ENCODE measurements around the gene ERG.

Gene ERG

DNA sequence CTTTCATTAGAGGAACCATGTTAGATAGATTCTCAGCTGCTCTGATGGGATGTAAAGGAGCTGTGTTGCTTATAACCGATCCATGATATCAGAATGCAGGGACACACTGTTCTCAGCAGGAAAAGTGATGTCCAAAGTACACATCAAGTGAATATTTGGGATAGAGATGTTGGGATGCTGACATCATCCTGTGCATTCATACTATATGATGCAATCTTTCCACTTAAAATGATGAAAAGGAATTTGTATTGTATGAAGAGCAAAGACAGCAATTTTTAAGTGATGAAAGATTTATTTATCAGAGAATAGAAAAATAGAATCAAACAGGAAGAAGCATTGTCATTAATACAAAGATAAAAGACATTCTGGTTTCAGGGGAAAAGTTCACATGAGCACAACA, 110.1 kb downstream of the ERG start:
- DNase-seq: no peak

DNA sequence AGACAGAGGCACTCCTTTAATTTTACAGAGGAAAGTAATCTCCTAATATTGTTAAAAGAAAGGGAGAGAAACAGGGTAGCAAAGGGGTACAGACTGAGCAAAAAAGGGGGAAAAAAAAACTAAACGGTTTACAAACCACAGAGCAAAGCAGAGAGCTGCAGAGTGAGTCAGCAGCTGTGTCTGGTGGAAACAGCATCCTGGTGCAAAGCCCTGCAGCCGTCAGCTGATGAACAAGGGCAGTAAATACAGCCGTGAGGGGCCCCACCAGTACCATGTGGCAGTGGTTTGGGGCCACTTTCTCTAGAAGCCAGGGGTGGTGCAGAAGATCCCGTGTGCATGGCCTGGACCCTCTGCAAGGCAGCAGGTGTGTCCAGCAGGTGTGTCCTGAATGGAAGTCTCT, 111.3 kb downstream of the ERG start:
- peak; percentile 44 for DNase-seq

DNA sequence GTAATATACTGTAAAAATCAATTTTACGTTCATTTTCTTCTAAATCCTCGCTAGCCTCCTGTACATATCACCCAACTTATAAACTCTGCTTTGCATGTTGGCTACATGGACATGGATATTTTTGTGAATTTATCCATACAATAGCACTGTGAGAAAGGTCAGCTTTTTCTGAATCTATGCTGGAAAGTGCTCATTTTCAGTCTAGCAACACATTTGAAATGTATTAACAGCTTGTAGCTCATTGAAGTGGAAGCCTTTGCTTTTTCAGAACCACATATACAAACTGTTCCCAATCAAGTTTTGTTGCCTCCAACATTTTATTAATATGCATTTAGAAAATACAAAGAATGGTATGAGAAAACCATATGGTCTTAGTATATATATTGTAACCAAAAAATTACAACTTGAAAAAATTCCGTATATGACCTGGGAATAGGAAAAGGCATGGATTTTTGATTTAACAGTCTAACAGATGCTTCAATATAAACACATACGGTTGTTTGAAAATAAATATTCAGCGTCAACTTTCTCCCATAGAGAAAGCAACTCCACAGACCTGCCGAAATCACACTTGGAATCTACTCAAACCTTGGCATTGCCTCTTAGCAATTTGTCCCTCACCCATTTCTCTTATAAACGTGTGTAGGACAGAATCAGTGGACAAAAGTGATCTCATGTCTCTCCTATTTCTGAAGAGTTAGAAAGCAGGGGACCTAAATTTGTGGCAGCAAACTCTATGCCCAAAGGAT, 112.7 kb downstream of the ERG start:
- DNase-seq: no peak

DNA sequence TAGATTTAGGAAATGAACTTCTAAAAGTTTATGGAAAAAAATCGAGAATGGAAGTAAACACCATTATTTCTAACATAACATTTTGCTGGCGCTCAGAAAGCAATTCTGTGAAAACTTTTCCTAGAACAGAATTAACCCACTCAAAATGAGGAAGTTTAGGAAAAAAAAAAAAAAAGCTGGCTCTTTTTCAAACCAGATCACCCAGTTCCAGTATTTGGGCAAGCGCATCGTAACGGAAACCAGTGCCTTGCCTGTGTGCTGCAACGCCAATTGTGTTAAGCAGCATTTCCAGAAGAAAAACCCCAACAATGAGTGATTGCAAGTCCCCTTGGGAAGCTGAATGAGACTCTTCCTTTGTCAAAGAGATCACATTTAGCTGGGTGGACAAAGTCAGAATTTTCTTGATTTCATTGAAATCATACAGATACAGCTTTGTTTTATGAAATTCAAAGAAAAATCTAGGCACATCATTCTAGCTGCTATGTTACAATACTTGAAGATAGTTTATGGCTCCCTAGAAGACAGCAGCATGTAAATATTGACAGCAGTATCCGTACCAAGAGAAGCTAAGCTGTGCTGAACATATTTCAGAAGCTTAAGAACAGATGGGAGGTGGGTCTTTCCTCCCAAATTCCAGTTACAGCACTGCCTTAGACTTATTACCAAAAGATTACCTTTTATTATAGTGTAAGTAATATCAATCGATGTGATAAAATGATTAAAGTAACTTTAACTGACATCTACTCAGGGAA, 113.4 kb downstream of the ERG start:
- no peak for DNase-seq

DNA sequence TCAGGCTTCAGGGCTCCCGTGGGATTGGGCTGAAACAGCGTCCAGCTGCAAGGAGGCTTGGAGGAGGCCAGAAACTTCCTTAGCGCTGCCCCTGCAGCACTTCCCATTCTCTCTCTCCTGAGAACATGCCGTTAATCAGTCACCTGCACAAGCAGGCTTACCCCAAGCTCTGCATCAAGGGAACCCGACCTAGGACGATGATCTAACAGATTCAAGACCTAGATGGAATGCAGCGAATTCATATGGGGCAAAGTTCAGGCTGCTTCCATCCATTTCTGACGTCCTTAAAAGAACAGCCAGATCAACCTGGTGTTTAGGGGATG, 114.1 kb downstream of the ERG start:
- DNase-seq: no peak

DNA sequence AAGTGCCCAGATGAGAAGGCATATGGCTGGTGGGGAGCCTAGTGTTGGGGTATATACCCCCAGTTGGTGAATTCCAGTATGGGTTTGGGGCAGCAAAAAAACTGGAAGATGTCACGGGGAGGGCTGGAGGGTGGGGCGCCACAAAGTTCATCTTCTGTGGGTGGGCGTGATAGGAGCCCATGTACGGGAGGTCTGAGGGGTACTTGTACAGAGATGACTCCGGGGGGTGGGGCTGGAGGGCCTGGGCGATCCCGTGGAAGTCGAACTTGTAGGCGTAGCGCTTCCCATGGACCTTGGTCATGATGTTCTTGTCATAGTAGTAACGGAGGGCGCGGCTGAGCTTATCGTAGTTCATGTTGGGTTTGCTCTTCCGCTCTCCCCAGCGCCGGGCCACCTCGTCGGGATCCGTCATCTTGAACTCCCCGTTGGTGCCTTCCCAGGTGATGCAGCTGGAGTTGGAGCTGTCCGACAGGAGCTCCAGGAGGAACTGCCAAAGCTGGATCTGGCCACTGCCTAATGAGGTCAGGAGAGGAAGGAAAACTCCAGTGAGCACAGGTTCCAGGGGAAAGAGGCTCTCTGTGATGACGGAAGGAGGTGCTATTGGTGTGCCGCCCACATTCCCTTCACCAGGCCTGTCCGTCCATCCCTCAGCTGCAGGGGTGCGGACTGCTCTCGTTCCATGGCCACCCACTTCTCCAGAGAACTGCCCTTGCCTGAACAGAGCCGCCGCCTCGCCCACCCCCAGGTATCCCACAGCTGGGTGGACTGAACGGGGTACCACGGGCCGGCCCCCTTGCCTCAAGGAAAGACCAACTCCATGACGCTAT, 114.7 kb downstream of the ERG start:
- DNase-seq: no peak

DNA sequence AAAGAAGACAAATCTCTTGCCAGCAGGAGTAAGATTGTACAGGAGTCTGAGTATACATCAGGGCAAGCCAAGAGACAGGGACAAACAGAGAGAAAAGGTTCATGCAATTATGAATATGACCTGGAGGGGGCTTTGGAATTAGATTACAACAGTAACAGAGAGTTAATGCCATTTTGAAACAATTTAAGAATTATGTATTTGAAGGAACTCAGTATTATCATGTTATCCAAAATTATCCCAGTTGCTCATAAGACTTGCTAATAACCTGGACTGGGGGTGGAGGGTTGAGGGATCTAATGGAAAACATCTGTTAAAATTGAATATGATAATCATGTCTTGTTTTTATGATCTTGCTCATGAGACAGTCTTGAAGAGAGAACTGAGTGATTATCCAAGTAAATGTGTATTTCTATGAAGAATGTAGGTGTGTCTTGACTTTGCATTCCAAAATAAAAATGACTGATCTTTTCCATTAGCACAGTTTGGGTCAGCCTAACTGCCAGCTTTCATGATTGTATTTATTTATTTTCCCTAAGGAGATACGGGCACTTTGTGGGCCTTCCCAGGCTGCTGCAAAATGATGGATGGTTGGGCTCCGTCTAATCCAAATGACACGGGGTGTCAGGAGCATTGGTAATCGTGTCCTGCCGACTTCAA, 117.7 kb downstream of the ERG start:
- peak; percentile 7 for DNase-seq

DNA sequence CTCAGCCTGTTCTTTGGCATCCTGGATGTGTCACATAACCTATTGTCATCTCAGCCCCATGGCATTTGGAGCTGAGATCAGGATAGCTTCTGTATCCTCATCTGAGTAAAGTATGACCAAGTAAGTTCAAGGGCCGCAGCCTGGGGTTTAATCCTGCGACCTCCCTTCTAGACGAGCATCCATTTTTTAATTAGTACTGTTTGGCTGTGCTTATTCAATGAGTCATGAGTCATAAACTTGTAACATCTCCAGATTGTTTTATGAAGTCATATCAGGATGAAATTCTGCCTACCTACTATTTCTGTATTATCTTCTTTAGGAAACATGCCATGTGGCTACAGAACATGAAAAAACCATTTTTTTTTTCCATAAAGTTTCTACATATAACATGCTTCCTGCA, 119.1 kb downstream of the ERG start:
- DNase-seq: no peak

DNA sequence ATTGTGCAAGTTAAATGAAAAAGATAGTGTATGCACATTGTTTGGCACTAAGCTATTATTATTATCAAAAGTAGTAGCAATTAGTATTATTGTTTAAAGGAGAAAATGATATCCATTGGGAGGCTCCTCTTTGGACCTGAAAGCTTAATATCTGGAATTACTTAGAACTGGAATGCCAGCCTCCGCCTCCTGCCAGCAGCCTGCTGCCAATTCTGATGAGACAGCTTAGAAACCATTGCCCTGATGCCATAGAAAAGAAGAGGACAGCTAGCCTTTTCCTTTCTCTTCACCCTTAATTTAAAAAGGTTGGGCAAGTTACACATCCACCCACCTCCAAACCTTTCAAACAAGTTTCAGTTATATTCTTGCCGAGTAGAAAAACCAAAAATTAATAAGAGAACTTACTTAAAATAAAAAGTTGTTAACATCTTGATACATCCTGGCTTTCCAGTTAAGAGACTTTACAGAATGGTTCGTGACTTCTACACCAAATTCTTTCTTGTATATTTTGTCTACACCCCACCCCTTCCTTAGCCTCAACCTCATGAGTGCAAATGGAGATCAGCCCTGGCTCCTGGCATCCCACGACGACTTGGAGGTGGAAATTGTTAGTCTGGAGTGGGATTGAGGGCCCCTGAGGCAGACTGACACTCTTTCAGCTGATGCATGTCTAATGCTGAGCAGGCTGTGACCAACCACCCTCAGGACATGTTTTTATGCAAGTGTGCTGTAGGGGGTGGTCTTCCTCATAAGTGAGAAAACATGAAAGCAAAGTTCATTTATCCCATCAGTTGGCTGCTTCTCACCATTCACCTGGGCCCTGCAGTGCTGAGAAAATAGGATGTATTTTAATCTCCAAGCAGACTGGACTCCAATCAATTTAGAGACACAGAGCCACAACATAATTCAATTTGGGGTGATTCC, 120.8 kb downstream of the ERG start:
- DNase-seq: no peak

DNA sequence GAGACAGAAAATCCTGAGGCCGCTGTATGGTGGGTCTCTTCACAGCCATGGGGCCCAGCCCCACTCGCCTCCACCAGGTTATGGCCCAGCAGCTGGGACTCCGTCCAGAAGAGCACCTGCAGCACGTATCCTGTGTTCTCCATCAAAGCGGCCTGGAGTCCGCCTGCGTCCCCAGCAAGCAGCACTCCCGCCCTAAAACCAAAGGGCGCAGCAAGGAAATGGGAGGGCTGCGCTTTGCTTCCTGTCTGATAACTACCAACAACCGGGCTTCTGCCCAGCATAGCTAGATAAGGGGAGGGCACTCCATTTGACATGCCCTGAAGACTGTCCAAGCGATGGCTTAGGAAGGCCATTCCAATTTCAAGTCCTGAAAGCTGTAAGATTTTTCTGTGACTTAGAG, 121.6 kb downstream of the ERG start:
- DNase-seq: no peak

DNA sequence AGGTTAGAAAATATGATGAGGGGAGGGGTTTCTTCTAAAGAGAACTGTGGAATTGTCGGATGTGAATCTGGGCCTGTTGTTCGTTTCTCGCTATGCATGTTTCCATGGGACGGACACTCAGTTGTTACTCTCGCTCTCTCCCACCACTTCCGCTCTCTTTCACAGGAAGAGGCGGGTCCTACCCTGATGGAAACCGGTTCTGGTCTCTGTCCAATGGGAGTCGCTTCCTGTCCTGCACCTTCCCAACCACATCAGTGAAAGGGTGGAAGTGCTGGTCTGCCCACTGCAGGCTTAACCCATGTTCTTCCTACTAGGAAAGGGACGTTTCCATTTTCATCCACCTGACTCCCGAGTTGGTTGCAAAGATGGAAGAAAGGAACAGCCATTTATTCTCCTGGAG, 122.0 kb downstream of the ERG start:
- DNase-seq: no peak

DNA sequence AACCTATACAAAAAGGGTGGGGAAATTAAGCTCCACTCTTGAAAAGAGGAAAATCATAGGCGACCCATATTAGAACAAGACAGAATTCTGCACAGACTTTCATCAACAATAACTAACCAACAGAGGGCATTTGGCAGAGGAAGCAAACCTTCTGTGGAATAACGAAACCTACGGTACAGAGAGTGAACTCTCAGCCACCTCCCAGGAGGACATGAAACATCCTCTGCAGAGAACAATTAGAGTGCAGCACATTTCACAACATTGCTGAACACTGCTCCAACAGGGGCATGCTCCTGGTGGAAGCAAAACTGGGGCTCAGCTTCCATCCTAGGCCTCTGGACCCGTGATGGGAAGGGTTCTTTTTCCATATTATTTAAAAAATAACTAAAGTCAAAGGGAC, 130.6 kb downstream of the ERG start:
- DNase-seq: no peak

DNA sequence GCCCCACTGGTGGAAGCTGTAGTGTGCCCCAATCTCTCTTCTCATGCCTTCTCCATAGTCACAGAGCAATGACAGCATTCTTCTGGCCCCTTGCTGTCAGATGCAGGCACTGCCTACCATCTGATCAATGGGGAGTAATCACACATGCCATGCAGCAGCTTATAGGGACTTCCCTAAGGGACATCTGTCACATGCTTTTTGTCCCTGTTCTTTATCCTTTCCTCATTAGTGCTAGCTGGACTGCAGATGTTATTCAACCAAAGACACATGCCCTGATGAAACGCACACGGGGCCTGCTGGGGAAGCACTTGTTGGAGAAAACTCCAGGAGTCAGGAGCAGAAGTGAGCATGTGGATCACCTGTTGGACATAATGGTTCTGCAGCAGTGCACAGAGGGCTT, 132.8 kb downstream of the ERG start:
- DNase-seq: no peak

DNA sequence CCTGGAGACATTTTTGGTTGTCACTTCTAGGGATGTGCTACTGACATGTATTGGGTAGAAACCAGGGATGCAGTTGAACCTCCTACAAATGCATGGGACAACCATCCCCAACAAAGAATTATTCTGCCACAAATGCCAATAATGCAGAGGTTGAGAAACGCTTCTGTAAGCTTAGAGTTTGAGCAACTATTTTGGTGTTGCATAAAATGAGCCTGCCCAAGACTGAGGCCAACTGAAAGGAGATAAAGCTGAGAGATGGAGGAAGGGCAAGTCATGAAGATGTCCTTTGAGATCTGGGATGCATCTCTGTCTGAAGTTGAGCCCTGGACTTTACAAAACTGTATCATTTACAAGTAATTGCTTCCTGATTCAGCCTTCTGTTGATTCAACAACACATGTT, 134.6 kb downstream of the ERG start:
- no peak for DNase-seq

DNA sequence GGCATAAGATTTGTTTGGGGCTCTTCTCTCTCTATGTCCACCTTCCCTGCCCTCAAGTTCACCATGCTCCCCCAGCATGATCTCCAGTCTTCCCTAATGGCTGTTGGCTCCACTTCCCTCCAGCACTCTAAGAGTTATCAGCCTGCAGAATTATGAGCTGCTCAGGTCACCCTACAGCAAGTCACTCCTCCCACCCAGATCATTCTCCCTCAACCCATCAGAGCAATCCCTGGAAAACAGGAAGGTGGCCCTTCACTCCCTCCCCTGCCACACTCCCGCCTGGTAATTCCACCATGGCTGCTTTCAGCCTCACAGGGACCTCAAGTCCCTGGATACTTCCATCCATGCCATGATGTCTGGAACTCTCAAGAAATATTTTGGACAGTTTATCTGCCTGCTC, 137.0 kb downstream of the ERG start:
- DNase-seq: no peak

DNA sequence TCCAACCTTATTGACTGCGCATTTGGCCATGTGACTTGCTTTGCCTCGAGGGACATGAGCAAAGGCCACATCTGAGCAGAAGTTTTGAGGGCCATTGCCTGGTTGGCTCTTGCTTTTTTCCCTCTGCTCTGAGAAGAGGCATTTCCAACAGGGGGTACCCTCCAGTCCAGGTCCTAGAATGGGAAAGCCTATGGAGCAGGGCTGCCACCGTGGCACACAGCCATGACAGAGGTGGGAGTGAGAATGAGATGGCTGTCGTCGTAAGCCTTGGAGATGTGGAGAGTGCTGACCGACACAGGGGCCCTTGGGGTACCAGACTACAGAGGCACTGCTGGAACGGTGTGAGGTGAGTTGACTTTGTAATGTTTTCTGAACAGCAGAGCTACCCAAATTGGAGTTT, 138.4 kb downstream of the ERG start:
- no peak for DNase-seq

DNA sequence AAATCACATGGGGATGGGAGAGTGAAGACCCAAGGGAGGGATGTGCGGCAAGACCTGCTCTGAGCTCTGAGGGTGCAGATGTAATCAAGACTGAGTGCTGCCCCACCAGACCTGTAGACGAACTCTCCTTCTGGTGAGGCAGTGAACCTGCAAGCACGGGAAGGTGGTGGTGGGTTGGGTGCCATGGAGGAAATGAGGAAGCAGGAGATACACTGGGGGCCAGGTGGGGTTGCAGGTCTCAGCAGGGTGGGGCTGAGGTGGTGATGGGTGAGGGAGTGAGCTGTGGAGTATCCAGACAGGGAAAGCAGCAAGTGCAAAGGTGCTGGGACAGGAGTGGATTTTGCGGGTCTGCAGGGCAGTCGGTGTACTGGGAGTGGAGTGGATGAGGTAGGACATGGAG, 139.2 kb downstream of the ERG start:
- no peak for DNase-seq

DNA sequence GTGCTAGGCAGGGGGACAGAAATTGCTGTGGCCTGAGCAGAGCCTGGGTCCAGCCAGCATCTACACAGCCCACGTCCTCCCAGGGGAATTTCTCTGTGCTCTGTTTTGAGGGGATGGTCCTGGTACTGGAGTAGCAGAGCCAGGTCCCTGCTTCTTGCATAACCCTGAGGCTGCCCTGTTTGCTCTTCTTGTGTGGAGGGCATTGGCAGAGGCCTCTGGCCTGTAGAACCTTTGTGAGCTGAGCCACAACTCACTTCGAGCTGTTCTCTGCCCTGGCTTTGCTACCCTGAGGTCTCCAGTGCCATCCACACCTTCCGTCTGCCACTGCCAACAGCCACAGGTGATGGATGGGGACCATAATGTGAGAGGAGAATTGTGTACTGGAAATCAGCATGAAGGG, 139.6 kb downstream of the ERG start:
- DNase-seq: no peak

DNA sequence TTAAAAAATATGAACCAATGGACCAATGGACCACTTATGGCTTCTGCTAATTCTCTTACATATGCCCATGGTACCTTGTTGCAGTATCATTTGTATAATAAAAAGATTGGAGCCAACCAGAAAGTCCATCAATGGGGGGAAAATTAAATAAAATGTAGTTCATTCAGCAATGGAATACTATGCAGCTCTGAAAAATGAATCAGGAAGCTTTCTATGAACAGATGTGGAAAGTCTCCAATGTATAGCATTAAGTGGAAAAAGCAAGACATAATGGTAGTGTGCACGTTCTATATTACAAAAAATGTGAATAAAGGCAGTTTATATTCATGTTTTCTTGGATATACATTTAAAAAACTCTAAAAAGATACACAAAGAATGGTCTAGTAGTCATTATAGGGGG, 140.2 kb downstream of the ERG start:
- DNase-seq: no peak

DNA sequence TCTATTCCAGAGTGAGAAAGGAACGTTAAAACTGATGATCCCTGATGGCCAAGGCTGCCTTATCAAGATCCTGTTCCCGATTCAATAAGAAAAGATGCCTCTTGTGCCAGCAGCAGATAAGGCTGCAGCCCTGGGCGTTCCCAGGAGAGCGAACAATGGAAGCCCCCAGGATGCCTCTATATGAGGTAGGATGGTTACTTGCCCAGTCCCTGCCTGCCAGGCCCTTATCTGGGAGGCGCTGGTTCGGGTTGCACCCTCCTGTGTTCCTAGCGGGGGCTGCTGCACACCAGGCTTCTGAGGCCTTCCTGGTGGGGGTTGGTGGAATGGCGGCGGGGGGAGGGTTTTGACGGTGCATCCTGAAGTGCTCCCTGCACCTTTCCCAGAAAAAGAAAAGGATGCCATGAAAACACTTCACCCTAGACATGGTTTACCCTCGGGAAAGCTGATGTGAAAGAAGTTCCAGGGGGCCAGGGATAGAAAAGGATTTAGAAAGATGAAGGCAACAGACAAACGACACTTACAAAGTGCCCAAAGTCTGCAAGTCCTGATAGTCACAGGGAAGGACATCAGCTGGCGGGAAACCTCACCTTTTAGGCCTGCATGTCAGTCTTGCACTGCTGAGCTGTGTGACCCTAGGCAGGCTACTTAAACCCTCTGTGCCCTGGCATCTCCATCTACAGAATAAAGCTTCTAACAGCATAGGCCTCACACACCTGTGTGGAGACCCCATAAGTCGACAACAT, 141.2 kb downstream of the ERG start:
- DNase-seq: no peak

DNA sequence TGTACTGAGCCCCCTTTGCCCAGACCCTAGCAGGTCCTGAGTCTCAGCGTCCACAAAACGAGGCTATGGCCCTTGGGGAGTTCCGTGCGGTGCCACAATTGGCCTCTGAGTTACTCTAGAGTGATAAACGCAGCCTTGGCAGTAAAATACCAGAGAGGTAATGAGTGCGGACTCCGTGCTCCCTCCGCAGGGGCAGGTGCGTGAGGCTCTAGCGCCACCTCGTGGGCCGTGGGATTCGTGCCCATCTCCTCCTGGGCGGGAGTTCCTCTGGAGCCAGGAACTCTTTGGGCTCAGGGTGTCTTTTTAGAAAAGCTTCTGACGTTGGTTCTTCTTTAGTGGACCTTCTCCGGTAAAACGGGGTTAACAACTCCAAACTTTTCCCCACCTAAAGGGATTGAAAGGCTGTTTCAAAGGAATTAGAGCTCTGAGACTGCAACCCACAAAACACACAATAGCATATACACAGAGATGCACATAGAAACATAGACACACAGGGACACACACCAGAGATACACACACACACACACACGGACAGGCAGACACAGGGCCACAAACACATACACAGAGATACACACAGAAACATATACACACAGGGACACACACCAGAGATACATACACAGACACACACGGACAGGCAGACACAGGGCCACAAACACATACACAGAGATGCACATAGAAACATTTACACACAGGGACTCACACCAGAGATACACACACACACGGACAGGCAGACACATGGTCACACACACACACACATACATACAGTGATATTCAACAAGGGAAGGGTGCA, 142.1 kb downstream of the ERG start:
- DNase-seq: peak; percentile 81
